Smooth muscle cell of the pulmonary artery (primary cell): ENCODE measurements around the gene OR12D2. TPM values are rescaled to one million over a fixed set of nuclear protein-coding genes. Genes with fewer than 3 reads are reported as not detected.

ENCODE experiments used
- total RNA-seq: library from RNA; depleted of rRNA; stranded (reverse); fragments of >200 nt; gene quantifications from 2 replicates; pipeline ENCODE4 v1.2.3, GENCODE V29; 2014

The OR12D2 gene
- not detected in 2 replicates for total RNA-seq

GRCh38 chr6:29395331-29395730 is at the start of gene OR12D2:
TSS of gene OR12D2 (plus strand) at chr6:29395631. CDS start at chr6:29396700, 1,069 bp downstream.

GRCh38 chr6:29368765-29369164 is 26.7 kb upstream of the OR12D2 start, which contains the start of gene OR5V1:
TSS of gene OR5V1 (minus strand) at chr6:29368865. CDS start at chr6:29356195, 12,670 bp downstream.

GRCh38 chr6:29375191-29375590 is 20.2 kb upstream of the OR12D2 start, which contains the start of gene OR12D3:
TSS of gene OR12D3 (minus strand) at chr6:29375291. CDS start at chr6:29375287, 4 bp downstream.

GRCh38 chr6:29414588-29414987 is 19.2 kb downstream of the OR12D2 start, which contains the start of gene OR12D1:
TSS of gene OR12D1 (plus strand) at chr6:29414928.

GRCh38 chr6:29439006-29439405 is 43.6 kb downstream of the OR12D2 start, which contains the start of gene OR10C1:
TSS of gene OR10C1 (plus strand) at chr6:29439306. CDS start at chr6:29440016, 710 bp downstream.

Other genes starting within 250 kb of the OR12D2 start
- not detected in 2 replicates for gene OR2J2, start 224.7 kb upstream of the OR12D2 start, total RNA-seq
- gene OR14J1, start 93.9 kb upstream of the OR12D2 start, total RNA-seq: not detected in 2 replicates
- not detected in 2 replicates for gene OR5V1, start 26.8 kb upstream of the OR12D2 start, total RNA-seq
- gene OR12D3, start 20.3 kb upstream of the OR12D2 start, total RNA-seq: not detected in 2 replicates
- gene OR12D1, start 19.3 kb downstream of the OR12D2 start, total RNA-seq: not detected in 2 replicates
- not detected in 2 replicates for gene OR10C1, start 43.7 kb downstream of the OR12D2 start, total RNA-seq
- not detected in 2 replicates for gene OR11A1, start 61.4 kb downstream of the OR12D2 start, total RNA-seq
- not detected in 2 replicates for gene OR2H1, start 61.5 kb downstream of the OR12D2 start, total RNA-seq
- not detected in 2 replicates for gene MAS1L, start 92.3 kb downstream of the OR12D2 start, total RNA-seq
- gene UBD, start 164.1 kb downstream of the OR12D2 start, total RNA-seq: not detected in 2 replicates
- not detected in 2 replicates for gene OR2H2, start 189.5 kb downstream of the OR12D2 start, total RNA-seq
- 18.3 and 25.4 TPM in 2 replicates for gene GABBR1, start 237.6 kb downstream of the OR12D2 start, total RNA-seq